ENCODE results near the gene LASP1.

DNA sequence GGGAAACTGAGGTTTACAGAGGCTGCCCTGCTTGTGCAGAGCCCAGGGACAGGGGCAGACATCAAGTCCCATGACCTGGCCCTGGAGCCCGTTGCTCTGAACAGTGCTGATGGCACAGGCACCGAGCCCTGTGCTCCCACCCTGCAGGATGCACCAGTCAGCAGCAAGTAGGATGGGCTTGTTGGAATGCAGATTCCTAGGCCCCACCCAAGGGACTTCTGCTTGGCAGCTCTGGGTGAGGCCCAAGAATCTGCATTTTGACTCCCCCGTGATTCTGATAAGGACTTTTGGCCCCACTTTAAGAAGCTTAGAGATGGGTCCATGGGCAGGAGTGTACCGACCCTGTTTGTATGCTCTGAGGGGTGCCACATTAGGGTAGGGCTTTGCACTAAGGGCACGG is 23.3 kb downstream of the LASP1 start:
- TF ChIP-seq ZNF274 (IDR thresholded peaks at IDR 0.05; ENCODE audit: low read depth, low read length): no peak
- no peak for TF ChIP-seq SUZ12 (IDR thresholded peaks at IDR 0.05; ENCODE audit: extremely low read depth, insufficient read depth, insufficient read length)

All from NT2/D1 (cell line).